ENCODE measurements around the gene DACT1. TPM values are rescaled to one million over a fixed set of nuclear protein-coding genes. Genes with fewer than 3 reads are reported as not detected.

The DACT1 gene
- total RNA-seq, 1 donor from 2014 or later = 3.4 TPM

GRCh38 chr14:58656671-58657411 lies 19.1 kb downstream of the DACT1 start:
- TF ChIP-seq, protein P1, sequence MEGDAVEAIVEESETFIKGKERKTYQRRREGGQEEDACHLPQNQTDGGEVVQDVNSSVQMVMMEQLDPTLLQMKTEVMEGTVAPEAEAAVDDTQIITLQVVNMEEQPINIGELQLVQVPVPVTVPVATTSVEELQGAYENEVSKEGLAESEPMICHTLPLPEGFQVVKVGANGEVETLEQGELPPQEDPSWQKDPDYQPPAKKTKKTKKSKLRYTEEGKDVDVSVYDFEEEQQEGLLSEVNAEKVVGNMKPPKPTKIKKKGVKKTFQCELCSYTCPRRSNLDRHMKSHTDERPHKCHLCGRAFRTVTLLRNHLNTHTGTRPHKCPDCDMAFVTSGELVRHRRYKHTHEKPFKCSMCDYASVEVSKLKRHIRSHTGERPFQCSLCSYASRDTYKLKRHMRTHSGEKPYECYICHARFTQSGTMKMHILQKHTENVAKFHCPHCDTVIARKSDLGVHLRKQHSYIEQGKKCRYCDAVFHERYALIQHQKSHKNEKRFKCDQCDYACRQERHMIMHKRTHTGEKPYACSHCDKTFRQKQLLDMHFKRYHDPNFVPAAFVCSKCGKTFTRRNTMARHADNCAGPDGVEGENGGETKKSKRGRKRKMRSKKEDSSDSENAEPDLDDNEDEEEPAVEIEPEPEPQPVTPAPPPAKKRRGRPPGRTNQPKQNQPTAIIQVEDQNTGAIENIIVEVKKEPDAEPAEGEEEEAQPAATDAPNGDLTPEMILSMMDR (conservative IDR thresholded peaks at IDR 0.05; ENCODE audit: low read depth, low read length) = no peak
- no peak overlapping the region for H3K4me3 ChIP-seq (ENCODE audit: low read depth, low read length)
- no peak for DNase-seq (ENCODE audit: low read depth)

GRCh38 chr14:58659061-58659460 lies 21.3 kb downstream of the DACT1 start:
- DNase-seq (ENCODE audit: low read depth) = no peak
- H3K4me3 ChIP-seq (ENCODE audit: low read depth, low read length) = no peak overlapping the region
- TF ChIP-seq, protein P1 (conservative IDR thresholded peaks at IDR 0.05; ENCODE audit: low read depth, low read length) = no peak

- TF ChIP-seq, protein P1 (conservative IDR thresholded peaks at IDR 0.05; ENCODE audit: low read depth, low read length) = no peak
- no peak for DNase-seq (ENCODE audit: low read depth)
- no peak overlapping the region for H3K4me3 ChIP-seq (ENCODE audit: low read depth, low read length)
Measured at GRCh38 chr14:58659846-58660245, 22.1 kb downstream of the DACT1 start.

DNA sequence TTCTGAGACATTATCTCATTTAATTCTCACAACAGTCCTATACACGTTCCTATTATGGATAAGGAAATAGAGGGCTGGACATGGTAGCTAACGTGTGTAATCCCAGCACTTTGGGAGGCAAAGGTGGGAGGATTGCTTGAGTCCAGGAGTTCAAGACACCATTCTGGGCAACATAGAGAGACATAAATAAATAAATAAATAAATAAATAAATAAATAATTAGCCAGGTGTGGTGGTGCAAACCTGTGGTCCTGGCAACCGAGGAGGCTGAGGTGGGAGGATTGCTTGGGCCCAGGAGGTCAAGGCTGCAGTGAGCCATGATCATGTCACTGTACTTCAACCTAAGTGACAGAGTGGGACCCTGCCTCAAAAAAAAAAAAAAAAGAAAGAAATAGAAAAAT lies 22.6 kb downstream of the DACT1 start:
- TF ChIP-seq, protein P1 (conservative IDR thresholded peaks at IDR 0.05; ENCODE audit: low read depth, low read length) = no peak
- no peak overlapping the region for H3K4me3 ChIP-seq (ENCODE audit: low read depth, low read length)
- DNase-seq (ENCODE audit: low read depth) = no peak

- TF ChIP-seq, protein P1 (conservative IDR thresholded peaks at IDR 0.05; ENCODE audit: low read depth, low read length) = no peak
- no peak for DNase-seq (ENCODE audit: low read depth)
- no peak overlapping the region for H3K4me3 ChIP-seq (ENCODE audit: low read depth, low read length)
Measured at GRCh38 chr14:58662018-58662417, 24.3 kb downstream of the DACT1 start.

- no peak for DNase-seq (ENCODE audit: low read depth)
- no peak overlapping the region for H3K4me3 ChIP-seq (ENCODE audit: low read depth, low read length)
- TF ChIP-seq, protein P1 (conservative IDR thresholded peaks at IDR 0.05; ENCODE audit: low read depth, low read length) = no peak
Measured at GRCh38 chr14:58662759-58663158, 25.0 kb downstream of the DACT1 start.

Data from epithelial cell of proximal tubule (primary cell).